GM06990 (cell line): ENCODE data around the gene PARVB.
A peak's percentile ranks its signal among the peaks of the same experiment; 100 is the strongest.

ENCODE experiments used
- DNase-seq: peaks from one replicate; pipeline ENCODE4 v3.0.0-alpha.2; 2011; ENCODE audit not compliant: insufficient read length; ENCODE audit errors: extremely low read depth
- H3K27me3 ChIP-seq: replicated peaks from 2 replicates; pipeline ENCODE4 v1.6.0; 2011; ENCODE audit warnings: low read length; ENCODE audit not compliant: control insufficient read depth, insufficient read depth
- H3K36me3 ChIP-seq: 2 replicates; pipeline ENCODE4 v1.5.1; 2011; ENCODE audit warnings: low read length; ENCODE audit not compliant: control insufficient read depth, insufficient read depth
- H3K4me3 ChIP-seq: replicated peaks from 2 replicates; pipeline ENCODE4 v1.5.1; 2011; ENCODE audit warnings: low read depth, mild to moderate bottlenecking, control low read depth, low read length
- TF ChIP-seq, protein P1 (sequence below): IDR thresholded peaks from 2 replicates; pipeline ENCODE4 v1.5.1; 2011; ENCODE audit warnings: low read length, control low read depth, mild to moderate bottlenecking, inconsistent platforms; ENCODE audit not compliant: insufficient read depth, poor library complexity, severe bottlenecking

PARVB gene

GRCh38 chr22:44190381-44190976, 166.4 kb downstream of the PARVB start:
- DNase-seq, result no peak
- TF ChIP-seq, protein P1, sequence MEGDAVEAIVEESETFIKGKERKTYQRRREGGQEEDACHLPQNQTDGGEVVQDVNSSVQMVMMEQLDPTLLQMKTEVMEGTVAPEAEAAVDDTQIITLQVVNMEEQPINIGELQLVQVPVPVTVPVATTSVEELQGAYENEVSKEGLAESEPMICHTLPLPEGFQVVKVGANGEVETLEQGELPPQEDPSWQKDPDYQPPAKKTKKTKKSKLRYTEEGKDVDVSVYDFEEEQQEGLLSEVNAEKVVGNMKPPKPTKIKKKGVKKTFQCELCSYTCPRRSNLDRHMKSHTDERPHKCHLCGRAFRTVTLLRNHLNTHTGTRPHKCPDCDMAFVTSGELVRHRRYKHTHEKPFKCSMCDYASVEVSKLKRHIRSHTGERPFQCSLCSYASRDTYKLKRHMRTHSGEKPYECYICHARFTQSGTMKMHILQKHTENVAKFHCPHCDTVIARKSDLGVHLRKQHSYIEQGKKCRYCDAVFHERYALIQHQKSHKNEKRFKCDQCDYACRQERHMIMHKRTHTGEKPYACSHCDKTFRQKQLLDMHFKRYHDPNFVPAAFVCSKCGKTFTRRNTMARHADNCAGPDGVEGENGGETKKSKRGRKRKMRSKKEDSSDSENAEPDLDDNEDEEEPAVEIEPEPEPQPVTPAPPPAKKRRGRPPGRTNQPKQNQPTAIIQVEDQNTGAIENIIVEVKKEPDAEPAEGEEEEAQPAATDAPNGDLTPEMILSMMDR, result no peak
- no peak overlapping the region for H3K4me3 ChIP-seq
- peaks cover 8% of the 10 kb centered on the region for H3K36me3 ChIP-seq
- H3K27me3 ChIP-seq, result no peaks in the 10 kb centered on the region

DNA sequence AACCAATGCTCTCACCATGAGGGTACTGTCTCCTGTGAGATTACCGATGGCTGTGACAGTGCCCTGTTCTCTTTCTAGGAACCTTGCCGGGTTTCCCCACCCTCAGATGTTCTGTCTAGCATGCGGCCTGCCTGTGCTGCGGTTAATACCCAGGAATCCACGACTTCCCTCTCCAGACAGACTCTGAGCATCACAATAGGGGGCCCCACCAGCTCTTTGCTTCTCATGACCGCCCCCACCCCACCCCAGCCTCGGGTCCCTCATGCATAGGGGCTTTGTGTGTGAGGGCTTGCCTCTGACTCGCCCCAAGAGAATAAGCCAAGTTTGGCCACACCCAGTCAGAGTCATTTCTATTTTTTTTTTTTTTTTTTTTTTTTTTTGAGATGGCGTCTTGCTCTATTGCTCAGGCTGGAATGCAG, 166.9 kb downstream of the PARVB start:
- Histone ChIP-seq H3K36me3 (peaks cover 4% of the 10 kb centered on the region), H3K4me3 (no peak overlapping the region), H3K27me3 (no peaks in the 10 kb centered on the region)
- TF ChIP-seq, protein P1, result no peak
- peak; percentile 69 for DNase-seq

DNA sequence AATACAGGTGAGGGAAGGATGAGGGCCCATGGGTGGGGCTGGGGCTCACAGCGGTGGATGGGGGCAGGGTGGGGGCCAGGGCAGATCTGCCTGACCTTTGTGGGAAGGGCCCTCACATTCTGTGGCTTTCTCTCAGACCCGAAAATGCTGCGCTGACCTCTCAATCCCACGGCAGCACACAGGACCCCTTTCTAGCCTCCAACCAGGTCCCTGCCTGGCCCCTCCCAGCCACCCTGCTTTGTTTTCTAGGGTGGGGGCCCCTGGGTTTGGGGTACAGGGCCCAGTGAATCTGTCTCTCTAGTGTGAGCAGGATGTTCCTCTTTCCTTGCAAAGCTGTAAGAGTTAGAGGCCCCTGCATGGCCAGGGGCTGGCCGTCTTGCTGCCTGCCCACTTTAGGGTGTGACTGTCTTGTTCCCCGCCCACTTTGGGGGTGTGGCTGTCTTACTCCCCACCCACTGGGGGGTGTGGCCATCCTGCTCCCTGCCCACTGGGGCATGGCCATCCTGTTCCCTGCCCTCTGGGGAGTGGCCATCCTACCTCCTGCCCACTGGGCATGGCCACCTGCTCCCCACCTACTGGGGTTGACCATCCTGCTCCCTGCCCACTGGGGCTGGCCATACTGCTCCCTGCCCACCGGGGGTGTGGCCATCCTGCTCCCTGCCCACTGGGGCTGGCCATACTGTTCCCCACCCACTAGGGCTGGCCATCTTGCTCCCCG, 168.2 kb downstream of the PARVB start:
- TF ChIP-seq, protein P1, result no peak
- H3K27me3 ChIP-seq, result no peaks in the 10 kb centered on the region
- peaks cover 2% of the 10 kb centered on the region for H3K36me3 ChIP-seq
- no peak overlapping the region for H3K4me3 ChIP-seq
- DNase-seq, result peak; percentile 67

- Histone ChIP-seq H3K27me3 (no peaks in the 10 kb centered on the region), H3K4me3 (no peak overlapping the region), H3K36me3 (peaks cover 2% of the 10 kb centered on the region)
- TF ChIP-seq, protein P1, result no peak
- DNase-seq, result no peak
Measured at GRCh38 chr22:44192816-44193534, 168.9 kb downstream of the PARVB start.

GRCh38 chr22:44193535-44193891, 169.4 kb downstream of the PARVB start:
- no peaks in the 10 kb centered on the region for H3K27me3 ChIP-seq
- no peak overlapping the region for H3K4me3 ChIP-seq
- H3K36me3 ChIP-seq, result peaks cover 2% of the 10 kb centered on the region
- no peak for DNase-seq
- TF ChIP-seq, protein P1, result no peak
